B cell (primary cell): ENCODE data around the gene CDH13.

Experiments used
- EZH2 ChIP-seq: IDR thresholded peaks from 2 replicates; pipeline ENCODE4 v1.6.1; 2012; ENCODE audit warnings: borderline replicate concordance, low read depth, mild to moderate bottlenecking, moderate library complexity, low read length; ENCODE audit not compliant: insufficient read depth, poor library complexity, severe bottlenecking
- TF ChIP-seq, protein P1 (sequence below): fragments of 200-600 bp; IDR thresholded peaks from one replicate; pipeline ENCODE4 v1.8.0; 2022; ENCODE audit warnings: antibody characterized with exemption, mild to moderate bottlenecking

GRCh38 chr16:83669456-83669855 lies 1042.7 kb downstream of the CDH13 start:
- TF ChIP-seq, protein P1, sequence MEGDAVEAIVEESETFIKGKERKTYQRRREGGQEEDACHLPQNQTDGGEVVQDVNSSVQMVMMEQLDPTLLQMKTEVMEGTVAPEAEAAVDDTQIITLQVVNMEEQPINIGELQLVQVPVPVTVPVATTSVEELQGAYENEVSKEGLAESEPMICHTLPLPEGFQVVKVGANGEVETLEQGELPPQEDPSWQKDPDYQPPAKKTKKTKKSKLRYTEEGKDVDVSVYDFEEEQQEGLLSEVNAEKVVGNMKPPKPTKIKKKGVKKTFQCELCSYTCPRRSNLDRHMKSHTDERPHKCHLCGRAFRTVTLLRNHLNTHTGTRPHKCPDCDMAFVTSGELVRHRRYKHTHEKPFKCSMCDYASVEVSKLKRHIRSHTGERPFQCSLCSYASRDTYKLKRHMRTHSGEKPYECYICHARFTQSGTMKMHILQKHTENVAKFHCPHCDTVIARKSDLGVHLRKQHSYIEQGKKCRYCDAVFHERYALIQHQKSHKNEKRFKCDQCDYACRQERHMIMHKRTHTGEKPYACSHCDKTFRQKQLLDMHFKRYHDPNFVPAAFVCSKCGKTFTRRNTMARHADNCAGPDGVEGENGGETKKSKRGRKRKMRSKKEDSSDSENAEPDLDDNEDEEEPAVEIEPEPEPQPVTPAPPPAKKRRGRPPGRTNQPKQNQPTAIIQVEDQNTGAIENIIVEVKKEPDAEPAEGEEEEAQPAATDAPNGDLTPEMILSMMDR = no peak
- TF ChIP-seq EZH2 = no peak
